HG02610 (cell line): ENCODE measurements around the gene C21orf58.
"Not testable (repeated sequence)": the region's sequence is repeated elsewhere in the genome, so short reads cannot be mapped to it uniquely, and the experiment has no call there.

Source experiments
- ATAC-seq: cut with Tn5 transposase; IDR thresholded peaks from one replicate; pipeline ENCODE4 v1.9.1; 2021; ENCODE audit warnings: mild to moderate bottlenecking, moderate library complexity; ENCODE audit not compliant: unreplicated experiment

The C21orf58 gene

GRCh38 chr21:46325073-46325912, 1.6 kb upstream of the C21orf58 start:
- ATAC-seq, result no peak

GRCh38 chr21:46324390-46325072, 861 bp upstream of the C21orf58 start:
- ATAC-seq, result peak; percentile 58

- ATAC-seq, result no peak
These were observed 402 bp downstream of the C21orf58 start for GRCh38 chr21:46323227-46323709.

GRCh38 chr21:46322351-46323226, 1.1 kb downstream of the C21orf58 start:
- no peak for ATAC-seq

- no peak for ATAC-seq
These were observed 3.3 kb downstream of the C21orf58 start for GRCh38 chr21:46320331-46320801.

GRCh38 chr21:46319186-46319585, 4.5 kb downstream of the C21orf58 start:
- no peak for ATAC-seq

- no peak for ATAC-seq
These were observed 5.2 kb downstream of the C21orf58 start for GRCh38 chr21:46318464-46318845.

GRCh38 chr21:46317710-46318463, 5.8 kb downstream of the C21orf58 start:
- no peak for ATAC-seq

GRCh38 chr21:46316708-46317324, 6.9 kb downstream of the C21orf58 start:
- ATAC-seq, result no peak

GRCh38 chr21:46314441-46315020, 9.1 kb downstream of the C21orf58 start:
- ATAC-seq, result no peak

GRCh38 chr21:46312949-46313348, 10.7 kb downstream of the C21orf58 start:
- no peak for ATAC-seq

GRCh38 chr21:46311568-46311967, 12.1 kb downstream of the C21orf58 start:
- ATAC-seq, result no peak

GRCh38 chr21:46310260-46310659, 13.4 kb downstream of the C21orf58 start:
- ATAC-seq, result not testable (repeated sequence)

- ATAC-seq, result no peak
These were observed 15.2 kb downstream of the C21orf58 start for GRCh38 chr21:46308431-46308830.

- no peak for ATAC-seq
These were observed 16.0 kb downstream of the C21orf58 start for GRCh38 chr21:46307625-46308024.

GRCh38 chr21:46304955-46305354, 18.7 kb downstream of the C21orf58 start:
- no peak for ATAC-seq

- ATAC-seq, result no peak
These were observed 19.2 kb downstream of the C21orf58 start for GRCh38 chr21:46304437-46304836.

GRCh38 chr21:46301759-46302158, 21.9 kb downstream of the C21orf58 start:
- ATAC-seq, result no peak

- no peak for ATAC-seq
These were observed 24.5 kb downstream of the C21orf58 start for GRCh38 chr21:46299167-46299566.
